GM12878 (cell line): ENCODE data around the gene CCDC137. TPM values are rescaled to one million over a fixed set of nuclear protein-coding genes. Genes with fewer than 3 reads are reported as not detected.
A peak's percentile ranks its signal among the peaks of the same experiment; 100 is the strongest.

Source experiments
- ATAC-seq: fragments of 200-7000 bp; cut with Tn5 transposase; 3 replicates; pipeline ENCODE4 v1.9.1; 2020; ENCODE audit warnings: mild to moderate bottlenecking, moderate library complexity
- BruUV-seq: library from RNA; stranded (reverse); fragments of 400-500 nt; replicated peaks from 2 replicates; lab custom pipeline; 2021; lab: Mats Ljungman, UMichigan
- CTCF ChIA-PET: fragments of 300-600 bp; sonication (Branson Sonifier 250); formaldehyde crosslinking; extraction: SDS; loops from one replicate; lab custom pipeline; 2021; ENCODE audit warnings: inconsistent platforms; lab: Yijun Ruan, JAX
- POLR2A ChIA-PET: fragments of 350-600 bp; formaldehyde crosslinking; extraction: SDS; loops from one replicate; lab custom pipeline; 2021; ENCODE audit warnings: inconsistent platforms; lab: Charles Lee
- RAD21 ChIA-PET: fragments of 300-600 bp; sonication (Branson Sonifier 250); formaldehyde crosslinking; loops from one replicate; lab custom pipeline; 2023; ENCODE audit warnings: antibody characterized with exemption; ENCODE audit not compliant: unreplicated experiment; lab: Charles Lee
- SMC1A ChIA-PET: fragments of 300-600 bp; sonication (Branson Sonifier 250); formaldehyde crosslinking; loops from one replicate; lab custom pipeline; 2023; ENCODE audit not compliant: unreplicated experiment, uncharacterized antibody; lab: Charles Lee
- DNase-seq: peaks from one replicate; pipeline ENCODE4 v3.0.0-alpha.2; 2011; ENCODE audit warnings: low read depth, low spot score
- FAIRE-seq: peaks from 3 replicates; lab custom pipeline; 2011; peaks lifted over from hg19 to GRCh38; lab: Jason Lieb, UNC
- H2AFZ ChIP-seq: 2 replicates; pipeline ENCODE4 v1.6.0; 2011; ENCODE audit warnings: low read depth, low read length, control low read depth; ENCODE audit not compliant: control insufficient read depth
- H3K27ac ChIP-seq: 2 replicates; pipeline ENCODE4 v1.5.1; 2011; ENCODE audit warnings: control low read depth; ENCODE audit not compliant: control insufficient read depth, insufficient read depth
- H3K27me3 ChIP-seq, 2 experiments: replicated peaks in 1 of 2; 2 replicates each; pipeline versions ENCODE4 v1.6.0 to v1.6.1; 2011; ENCODE audit warnings: low read length in 1 of 2; ENCODE audit not compliant: control insufficient read depth in 2 of 2, insufficient read depth in 2 of 2
- H3K36me3 ChIP-seq, 2 experiments: 2 replicates each; pipeline ENCODE4 v1.5.1; 2011; ENCODE audit warnings: low read length in 1 of 2; ENCODE audit not compliant: control insufficient read depth in 2 of 2, insufficient read depth in 2 of 2
- H3K4me1 ChIP-seq: 2 replicates; pipeline ENCODE4 v1.6.1; 2011; ENCODE audit warnings: mild to moderate bottlenecking, low read length, moderate library complexity, mixed read lengths; ENCODE audit not compliant: control insufficient read depth, insufficient read depth
- H3K4me2 ChIP-seq: 2 replicates; pipeline ENCODE4 v1.6.0; 2011; ENCODE audit warnings: control low read depth; ENCODE audit not compliant: control insufficient read depth, insufficient read depth
- H3K4me3 ChIP-seq: fragments of 200-600 bp; sonication (generic); 2 replicates; pipeline ENCODE4 v1.5.1; 2016
- H3K79me2 ChIP-seq: 2 replicates; pipeline ENCODE4 v1.6.0; 2011; ENCODE audit warnings: low read length; ENCODE audit not compliant: control insufficient read depth, insufficient read depth
- H3K9ac ChIP-seq: 2 replicates; pipeline ENCODE4 v1.8.0; 2011; ENCODE audit warnings: low read length, control low read depth, mixed read lengths; ENCODE audit not compliant: control insufficient read depth, insufficient read depth
- H3K9me3 ChIP-seq: replicated peaks from 3 replicates; pipeline ENCODE4 v1.5.1; 2011; ENCODE audit warnings: mild to moderate bottlenecking, low read length; ENCODE audit not compliant: control insufficient read depth, insufficient read depth
- H4K20me1 ChIP-seq: 2 replicates; pipeline ENCODE4 v1.6.0; 2011; ENCODE audit not compliant: control insufficient read depth, insufficient read depth
- BRCA1 ChIP-seq: IDR thresholded peaks from 2 replicates; pipeline ENCODE4 v1.6.1; 2011; ENCODE audit warnings: low read depth, low read length, improper control_type of control experiment
- CEBPB ChIP-seq, 2 experiments: fragments of 150-350 bp in 1 of 2; IDR thresholded peaks; 2 replicates each; pipeline ENCODE4 v1.6.1; 2012 to 2014; ENCODE audit warnings: low read depth in 2 of 2, low read length in 2 of 2, borderline replicate concordance in 1 of 2, inconsistent platforms in 1 of 2
- CHD4 ChIP-seq: fragments of 200-600 bp; sonication (generic); IDR thresholded peaks from 2 replicates; pipeline ENCODE4 v1.6.1; 2016; ENCODE audit warnings: mild to moderate bottlenecking
- ESRRA ChIP-seq: IDR thresholded peaks from 2 replicates; pipeline ENCODE4 v1.6.1; 2012; ENCODE audit warnings: mild to moderate bottlenecking, low read length, improper control_type of control experiment
- ETV6 ChIP-seq, 2 experiments: fragments of 450-650 bp in 1 of 2; IDR thresholded peaks in 1 of 2; conservative IDR thresholded peaks in 1 of 2; 2 replicates each; pipeline ENCODE4 v1.6.1; 2014; ENCODE audit warnings: antibody characterized with exemption in 1 of 2, borderline replicate concordance in 1 of 2, low read depth in 1 of 2, mild to moderate bottlenecking in 1 of 2, moderate library complexity in 1 of 2
- GATAD2B ChIP-seq: fragments of 450-650 bp; conservative IDR thresholded peaks from 2 replicates; pipeline ENCODE4 v1.6.1; 2017; ENCODE audit warnings: low read depth, mild to moderate bottlenecking, moderate library complexity
- HDGF ChIP-seq: fragments of 450-650 bp; IDR thresholded peaks from 2 replicates; pipeline ENCODE4 v1.6.1; 2016; ENCODE audit warnings: antibody characterized with exemption
- LARP7 ChIP-seq: fragments of 450-650 bp; IDR thresholded peaks from 2 replicates; pipeline ENCODE4 v1.6.1; 2017; ENCODE audit warnings: mild to moderate bottlenecking
- MLLT1 ChIP-seq: fragments of 450-650 bp; IDR thresholded peaks from 2 replicates; pipeline ENCODE4 v1.6.1; 2016; ENCODE audit warnings: mild to moderate bottlenecking
- MTA2 ChIP-seq: fragments of 450-650 bp; IDR thresholded peaks from 2 replicates; pipeline ENCODE4 v1.6.1; 2016; ENCODE audit warnings: low read depth, mild to moderate bottlenecking, moderate library complexity
- RBBP5 ChIP-seq: fragments of 200-600 bp; sonication (generic); conservative IDR thresholded peaks from 2 replicates; pipeline ENCODE4 v1.6.1; 2016
- TARDBP ChIP-seq: IDR thresholded peaks from 2 replicates; pipeline ENCODE4 v1.6.1; 2016; ENCODE audit warnings: borderline replicate concordance
- TCF3 ChIP-seq: IDR thresholded peaks from 2 replicates; pipeline ENCODE4 v1.6.1; 2012; ENCODE audit warnings: low read depth, mild to moderate bottlenecking, low read length, borderline replicate concordance; ENCODE audit not compliant: insufficient read depth
- YBX1 ChIP-seq: fragments of 450-650 bp; IDR thresholded peaks from 2 replicates; pipeline ENCODE4 v1.6.1; 2016; ENCODE audit warnings: antibody characterized with exemption
- ZBED1 ChIP-seq: IDR thresholded peaks from 2 replicates; pipeline ENCODE4 v1.6.1; 2016; ENCODE audit warnings: borderline replicate concordance
- ZNF24 ChIP-seq: fragments of 450-650 bp; IDR thresholded peaks from 2 replicates; pipeline ENCODE4 v1.6.1; 2017; ENCODE audit warnings: antibody characterized with exemption, mild to moderate bottlenecking
- WGBS: methylation state at CpG from one replicate; pipeline ENCODE4 v1.1.6; 2016; ENCODE audit warnings: low lambda C conversion rate; ENCODE audit not compliant: insufficient replicate concordance, insufficient coverage; ENCODE audit errors: missing lambda C conversion rate; 5-methylcytosine and 5-hydroxymethylcytosine counted together
- in situ Hi-C: fragments of 300-500 bp; cut with MboI; formaldehyde crosslinking; loops from 9 replicates; pipeline ENCODE4 v1.14.3; 2018; ENCODE audit warnings: mixed read lengths
- intact Hi-C: fragments of 100-400 bp; cut with micrococcal nuclease; formaldehyde crosslinking; loops from one replicate; pipeline ENCODE4 v1.14.2; 2022; ENCODE audit not compliant: unreplicated experiment
- polyA plus RNA-seq, 11 experiments: library from polyadenylated mRNA; depleted of rRNA in 4 of 11; unstranded in 6 of 11; stranded (reverse) in 5 of 11; fragments of >200 nt; fragmentation: Nextera tagmentation in 4 of 11; fragmentation: Illumina TruSeq in 1 of 11; extraction: Ambion mirVana in 4 of 11; extraction: Trizol in 1 of 11; gene quantifications; 1 replicate in 1 of 11; 2 replicates in 10 of 11; pipeline versions ENCODE4 v1.2.1 to v1.2.3, GENCODE V29; 2011 to 2016; ENCODE audit warnings: inconsistent platforms in 2 of 11, missing spikeins in 2 of 11, low read depth in 1 of 11
- total RNA-seq, 4 experiments: library from RNA; depleted of rRNA in 3 of 4; stranded (reverse); fragments of >200 nt in 3 of 4; fragmentation: Illumina TruSeq in 1 of 4; extraction: Trizol in 1 of 4; gene quantifications; 2 replicates each; pipeline versions ENCODE4 v1.2.1 to v1.2.3, GENCODE V29; 2013 to 2021
- TF ChIP-seq, protein P1 (sequence below): fragments of 450-650 bp; formaldehyde crosslinking; IDR thresholded peaks from 2 replicates; pipeline ENCODE4 v1.4.0; 2020; ENCODE audit warnings: mild to moderate bottlenecking, moderate library complexity
- TF ChIP-seq, protein P2 (sequence below): fragments of 450-650 bp; IDR thresholded peaks from 2 replicates; pipeline ENCODE4 v1.6.1; 2017; ENCODE audit warnings: low read depth, mild to moderate bottlenecking, moderate library complexity

The CCDC137 gene
- total and polyA plus RNA-seq, 10 of the 15 experiments (the other 5 are each of a cell fraction or from before 2014, with no cell fraction given), result 2.2 to 45.4 (median 22.1) TPM

DNA sequence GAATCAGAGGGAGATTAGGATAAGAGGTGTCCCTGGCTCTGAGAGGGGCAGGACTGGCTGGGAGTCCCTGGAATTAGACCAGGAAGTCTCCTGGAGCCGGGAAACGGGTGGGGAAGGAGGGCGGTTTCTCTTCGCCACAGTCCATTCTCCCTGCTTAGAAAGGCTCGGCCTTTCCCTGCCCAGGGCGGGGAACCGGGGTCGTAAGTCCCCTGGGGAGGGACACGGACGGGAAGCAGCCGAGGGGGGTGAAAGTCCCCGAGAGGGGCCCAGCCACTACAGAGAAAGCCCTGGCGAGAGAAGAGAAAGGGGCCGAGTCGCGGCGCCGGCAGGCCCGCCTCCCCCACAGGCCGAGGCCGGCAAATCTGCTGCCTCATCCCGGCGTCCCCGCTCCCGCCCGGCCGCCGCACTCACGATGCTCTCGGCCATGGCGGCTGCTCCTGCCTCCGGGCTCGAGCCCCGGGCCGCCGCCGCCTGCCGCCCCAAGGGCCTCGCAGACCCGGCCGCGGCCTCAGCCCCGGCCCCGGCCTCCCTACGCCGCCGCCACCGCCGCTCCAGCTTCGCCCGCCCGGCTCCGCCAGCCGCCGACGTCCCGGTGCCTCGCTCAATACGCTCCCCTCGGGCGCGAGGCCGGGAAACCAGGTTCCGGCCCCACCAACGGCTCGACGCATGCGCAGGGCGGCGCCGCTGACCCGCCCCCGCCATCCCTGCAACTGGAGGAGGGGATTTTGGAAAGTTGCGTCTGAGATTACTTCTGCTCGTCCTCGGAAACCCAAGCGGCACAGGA, 29.8 kb upstream of the CCDC137 start, which contains the start of the genes NPLOC4 and TSPAN10:
Gene NPLOC4, minus strand, starts transcription at position 608 of the 784 bp plus-strand sequence. Its CDS starts 182 bp downstream, at position 426.
Gene TSPAN10, plus strand, starts transcription at position 692 of the 784 bp plus-strand sequence. CDS start 5,217 bp downstream, outside the sequence.
- no peaks in the 10 kb centered on the region for H3K27me3 ChIP-seq
- BruUV-seq, result no TSS peak
- no peak for TF ChIP-seq HDGF
- TF ChIP-seq ETV6 (conservative IDR thresholded peaks at IDR 0.05 in 1 of 2, IDR thresholded peaks at IDR 0.05 in 1 of 2; ENCODE audit: borderline replicate concordance in 1 of 2, low read depth in 1 of 2), result no peak
- TF ChIP-seq ZNF24, result 0 out of 2 replicates have a peak, but pooled peaks have one; percentile 37
- no peak; the same call in 1 of the 2 replicates for TF ChIP-seq ESRRA
- TF ChIP-seq CEBPB (IDR thresholded peaks at IDR 0.05; ENCODE audit: borderline replicate concordance in 1 of 2, low read depth in 2 of 2, low read length in 2 of 2), result no peak
- no peak for TF ChIP-seq BRCA1
- peak; percentile 100 for TF ChIP-seq LARP7
- TF ChIP-seq CHD4, result no peak
- TF ChIP-seq, protein P1, sequence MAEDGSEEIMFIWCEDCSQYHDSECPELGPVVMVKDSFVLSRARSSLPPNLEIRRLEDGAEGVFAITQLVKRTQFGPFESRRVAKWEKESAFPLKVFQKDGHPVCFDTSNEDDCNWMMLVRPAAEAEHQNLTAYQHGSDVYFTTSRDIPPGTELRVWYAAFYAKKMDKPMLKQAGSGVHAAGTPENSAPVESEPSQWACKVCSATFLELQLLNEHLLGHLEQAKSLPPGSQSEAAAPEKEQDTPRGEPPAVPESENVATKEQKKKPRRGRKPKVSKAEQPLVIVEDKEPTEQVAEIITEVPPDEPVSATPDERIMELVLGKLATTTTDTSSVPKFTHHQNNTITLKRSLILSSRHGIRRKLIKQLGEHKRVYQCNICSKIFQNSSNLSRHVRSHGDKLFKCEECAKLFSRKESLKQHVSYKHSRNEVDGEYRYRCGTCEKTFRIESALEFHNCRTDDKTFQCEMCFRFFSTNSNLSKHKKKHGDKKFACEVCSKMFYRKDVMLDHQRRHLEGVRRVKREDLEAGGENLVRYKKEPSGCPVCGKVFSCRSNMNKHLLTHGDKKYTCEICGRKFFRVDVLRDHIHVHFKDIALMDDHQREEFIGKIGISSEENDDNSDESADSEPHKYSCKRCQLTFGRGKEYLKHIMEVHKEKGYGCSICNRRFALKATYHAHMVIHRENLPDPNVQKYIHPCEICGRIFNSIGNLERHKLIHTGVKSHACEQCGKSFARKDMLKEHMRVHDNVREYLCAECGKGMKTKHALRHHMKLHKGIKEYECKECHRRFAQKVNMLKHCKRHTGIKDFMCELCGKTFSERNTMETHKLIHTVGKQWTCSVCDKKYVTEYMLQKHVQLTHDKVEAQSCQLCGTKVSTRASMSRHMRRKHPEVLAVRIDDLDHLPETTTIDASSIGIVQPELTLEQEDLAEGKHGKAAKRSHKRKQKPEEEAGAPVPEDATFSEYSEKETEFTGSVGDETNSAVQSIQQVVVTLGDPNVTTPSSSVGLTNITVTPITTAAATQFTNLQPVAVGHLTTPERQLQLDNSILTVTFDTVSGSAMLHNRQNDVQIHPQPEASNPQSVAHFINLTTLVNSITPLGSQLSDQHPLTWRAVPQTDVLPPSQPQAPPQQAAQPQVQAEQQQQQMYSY (CRISPR knock-in tag), result no peak
- TF ChIP-seq TARDBP, result peak; percentile 62; the same call in 1 of the 2 replicates
- no peak for TF ChIP-seq YBX1
- TF ChIP-seq TCF3, result peak; percentile 79
- TF ChIP-seq ZBED1, result no peak
- no peak for TF ChIP-seq MLLT1
- TF ChIP-seq, protein P2, sequence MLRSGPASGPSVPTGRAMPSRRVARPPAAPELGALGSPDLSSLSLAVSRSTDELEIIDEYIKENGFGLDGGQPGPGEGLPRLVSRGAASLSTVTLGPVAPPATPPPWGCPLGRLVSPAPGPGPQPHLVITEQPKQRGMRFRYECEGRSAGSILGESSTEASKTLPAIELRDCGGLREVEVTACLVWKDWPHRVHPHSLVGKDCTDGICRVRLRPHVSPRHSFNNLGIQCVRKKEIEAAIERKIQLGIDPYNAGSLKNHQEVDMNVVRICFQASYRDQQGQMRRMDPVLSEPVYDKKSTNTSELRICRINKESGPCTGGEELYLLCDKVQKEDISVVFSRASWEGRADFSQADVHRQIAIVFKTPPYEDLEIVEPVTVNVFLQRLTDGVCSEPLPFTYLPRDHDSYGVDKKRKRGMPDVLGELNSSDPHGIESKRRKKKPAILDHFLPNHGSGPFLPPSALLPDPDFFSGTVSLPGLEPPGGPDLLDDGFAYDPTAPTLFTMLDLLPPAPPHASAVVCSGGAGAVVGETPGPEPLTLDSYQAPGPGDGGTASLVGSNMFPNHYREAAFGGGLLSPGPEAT, result no peak
- TF ChIP-seq RBBP5, result no peak
- TF ChIP-seq GATAD2B, result peak; percentile 98
- TF ChIP-seq MTA2, result no peak

More for the DNA sequence above, 29.8 kb upstream of the CCDC137 start, which contains the start of the genes NPLOC4 and TSPAN10:
- FAIRE-seq (peak; percentile 65), DNase-seq (peak; percentile 49), ATAC-seq (peak; percentile 90)
- Histone ChIP-seq H3K4me3 (peak within 1 kb of the TSS; percentile 90), H3K79me2 (peaks cover 36% of the 10 kb centered on the region), H3K27ac (peak within 1 kb of the TSS; percentile 80), H3K4me2 (peak within 1 kb of the TSS; percentile 88), H3K9me3 (no peaks in the 10 kb centered on the region), H3K36me3 (no peaks in the 10 kb centered on the region), H3K4me1 (peaks cover 4% of the 10 kb centered on the region), H4K20me1 (no peaks in the 10 kb centered on the region), H3K9ac (peak within 1 kb of the TSS; percentile 90), H2AFZ (peak within 1 kb of the TSS; percentile 100)
- in situ Hi-C loops, result no loop called here
- ChIA-PET POLR2A (interaction anchor here (0.6 kb wide), 1 partner anchor 31 kb away, joined by 12 read pairs; no protein-coding TSS in a partner anchor), RAD21 (no interaction called here), CTCF (interaction anchor here (0.6 to 0.7 kb wide), 2 partner anchors 49 to 1640 kb away, joined by 3 to 4 read pairs; no protein-coding TSS in a partner anchor), SMC1A (no interaction called here)
- under 1% methylated on average over 45 of the region's 77 CpGs for WGBS
- intact Hi-C loops, result loop anchor here (2.0 kb wide), 1 partner anchor 30 kb away; the partner anchor contains the start of genes CCDC137 and OXLD1
